Duodenal mucosa (tissue), 2 donors: ENCODE measurements around the gene DNHD1.
"Not testable (repeated sequence)": the region's sequence is repeated elsewhere in the genome, so short reads cannot be mapped to it uniquely, and the experiment has no call there.

Experiments
- H3K27ac ChIP-seq: one replicate; pipeline ENCODE4 v1.7.0; 2013; ENCODE audit warnings: low read depth, low read length
- H3K27me3 ChIP-seq, 2 donors: one replicate each; pipeline ENCODE4 v1.7.0; 2013; ENCODE audit warnings: low read length in 2 of 2, control low read depth in 1 of 2; ENCODE audit not compliant: insufficient read depth in 2 of 2, control insufficient read depth in 1 of 2
- H3K36me3 ChIP-seq, 2 donors: one replicate each; pipeline ENCODE4 v1.7.0; 2013; ENCODE audit warnings: low read length in 2 of 2, control low read depth in 1 of 2; ENCODE audit not compliant: insufficient read depth in 2 of 2, control insufficient read depth in 1 of 2
- H3K4me1 ChIP-seq, 2 donors: one replicate each; pipeline ENCODE4 v1.7.0; 2013; ENCODE audit warnings: low read length in 2 of 2, control low read depth in 1 of 2; ENCODE audit not compliant: insufficient read depth in 2 of 2, control insufficient read depth in 1 of 2
- H3K4me3 ChIP-seq, 2 donors: one replicate each; pipeline ENCODE4 v1.7.0; 2013; ENCODE audit warnings: low read length in 2 of 2, low read depth in 1 of 2
- H3K9ac ChIP-seq, 2 donors: one replicate each; pipeline ENCODE4 v1.7.0; 2013; ENCODE audit warnings: low read length in 2 of 2, low read depth in 1 of 2
- H3K9me3 ChIP-seq, 2 donors: one replicate each; pipeline ENCODE4 v1.7.0; 2013; ENCODE audit warnings: low read length in 2 of 2, control low read depth in 1 of 2; ENCODE audit not compliant: control insufficient read depth in 1 of 2

DNHD1 gene

GRCh38 chr11:6498121-6498520, 1.0 kb downstream of the DNHD1 start:
- Histone ChIP-seq H3K27me3 (no peaks in the 10 kb centered on the region), H3K4me3 (no peak overlapping the region), H3K4me1 (peaks cover 0 to 5% of the 10 kb centered on the region in 2 donors), H3K9ac (no peak overlapping the region), H3K9me3 (no peaks in the 10 kb centered on the region), H3K27ac (no peak overlapping the region), H3K36me3 (peaks cover 4 to 27% of the 10 kb centered on the region in 2 donors)

- H3K36me3 ChIP-seq, result peaks cover 4 to 28% of the 10 kb centered on the region in 2 donors
Measured at GRCh38 chr11:6498544-6498943, 1.5 kb downstream of the DNHD1 start.

GRCh38 chr11:6502382-6502781, 5.3 kb downstream of the DNHD1 start:
- H3K4me3 ChIP-seq, result no peak overlapping the region
- no peaks in the 10 kb centered on the region for H3K9me3 ChIP-seq
- peaks cover 4 to 27% of the 10 kb centered on the region in 2 donors for H3K36me3 ChIP-seq
- H3K4me1 ChIP-seq, result peaks cover 0 to 5% of the 10 kb centered on the region in 2 donors
- no peak overlapping the region for H3K9ac ChIP-seq
- no peaks in the 10 kb centered on the region for H3K27me3 ChIP-seq
- no peak overlapping the region for H3K27ac ChIP-seq

More at GRCh38 chr11:6498544-6498943, 1.5 kb downstream of the DNHD1 start:
- peaks cover 0 to 5% of the 10 kb centered on the region in 2 donors for H3K4me1 ChIP-seq
- no peak overlapping the region for H3K4me3 ChIP-seq
- no peak overlapping the region for H3K27ac ChIP-seq
- H3K9me3 ChIP-seq, result no peaks in the 10 kb centered on the region
- no peaks in the 10 kb centered on the region for H3K27me3 ChIP-seq
- H3K9ac ChIP-seq, result no peak overlapping the region

DNA sequence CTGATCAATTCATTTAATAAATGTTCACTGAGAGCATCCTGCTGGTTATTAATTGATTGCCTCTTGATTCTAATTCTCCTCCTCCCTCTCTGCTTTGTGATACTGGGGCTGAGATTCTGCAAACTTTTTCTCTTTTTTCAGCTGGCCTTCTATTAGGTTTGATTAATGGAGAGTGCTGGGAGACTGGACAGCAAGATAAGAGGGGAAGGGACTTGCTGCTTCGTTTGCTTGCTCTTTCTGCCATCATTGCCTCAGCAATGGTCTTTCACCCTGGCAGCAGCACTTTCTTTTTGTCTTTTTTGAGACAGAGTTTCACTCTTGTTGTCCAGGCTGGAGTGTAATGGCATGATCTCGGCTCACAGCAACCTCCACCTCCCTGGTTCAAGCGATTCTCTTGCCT, 7.1 kb downstream of the DNHD1 start:
- Histone ChIP-seq H3K4me1 (no peaks in the 10 kb centered on the region), H3K9ac (no peak overlapping the region), H3K9me3 (no peaks in the 10 kb centered on the region), H3K4me3 (no peak overlapping the region), H3K27me3 (no peaks in the 10 kb centered on the region), H3K36me3 (peaks cover 0 to 11% of the 10 kb centered on the region in 2 donors), H3K27ac (no peak overlapping the region)

DNA sequence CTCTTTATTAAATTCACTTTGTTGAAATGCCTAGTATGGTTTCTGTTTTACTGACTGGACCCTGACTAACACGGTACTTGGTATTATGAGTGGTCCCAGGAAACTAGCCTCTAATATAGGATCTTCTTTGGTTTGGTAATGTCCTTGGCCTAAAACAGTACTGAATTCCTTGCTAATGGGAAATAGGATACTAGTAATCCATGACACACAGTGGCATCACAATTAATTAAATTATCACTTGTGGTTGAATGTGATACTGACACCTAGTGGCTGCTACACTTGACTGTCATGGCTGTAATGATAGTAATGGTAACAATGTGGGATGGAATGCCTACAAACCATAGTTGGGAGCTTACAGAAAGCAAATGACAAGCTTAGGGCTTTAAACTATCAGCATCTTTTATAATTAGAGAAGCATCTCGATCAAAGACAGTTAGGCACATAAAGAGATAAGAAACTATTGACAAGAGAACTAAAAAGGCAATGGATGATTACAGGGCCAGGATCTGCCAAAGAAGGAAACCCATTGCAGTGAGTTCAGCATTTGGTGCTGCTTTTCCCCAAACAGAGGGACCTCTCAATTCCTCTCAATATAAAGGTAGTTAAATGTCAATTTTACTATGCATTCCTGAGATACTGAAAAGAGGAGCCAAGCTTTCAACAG, 8.6 kb downstream of the DNHD1 start:
- H3K27me3 ChIP-seq, result no peaks in the 10 kb centered on the region
- H3K9me3 ChIP-seq, result no peaks in the 10 kb centered on the region
- H3K4me3 ChIP-seq, result no peak overlapping the region
- no peaks in the 10 kb centered on the region for H3K4me1 ChIP-seq
- H3K36me3 ChIP-seq, result peaks cover 0 to 11% of the 10 kb centered on the region in 2 donors
- no peak overlapping the region for H3K9ac ChIP-seq
- H3K27ac ChIP-seq, result no peak overlapping the region

DNA sequence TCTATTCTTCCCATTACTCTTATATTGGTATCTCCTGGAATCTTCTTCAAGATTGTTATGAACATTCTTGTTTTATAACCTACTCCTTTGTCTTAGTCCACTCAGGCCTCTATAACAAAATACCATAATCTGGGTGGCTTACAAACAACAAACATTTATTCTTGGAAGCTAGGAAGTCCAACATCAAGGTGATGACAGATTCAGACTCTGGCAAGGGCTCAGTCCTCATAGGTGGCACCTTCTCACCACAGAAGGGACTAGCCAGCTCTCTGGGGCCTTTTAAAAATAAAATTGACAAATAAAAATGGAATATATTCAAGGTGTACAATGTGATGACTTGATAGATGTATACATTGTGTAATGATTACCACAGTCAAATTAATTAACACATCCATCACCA, 19.8 kb downstream of the DNHD1 start:
- H3K36me3 ChIP-seq, result peaks cover 5 to 21% of the 10 kb centered on the region in 2 donors
- H3K9ac ChIP-seq, result no peak overlapping the region
- no peak overlapping the region for H3K27ac ChIP-seq
- no peaks in the 10 kb centered on the region for H3K4me1 ChIP-seq
- H3K9me3 ChIP-seq, result no peaks in the 10 kb centered on the region
- H3K27me3 ChIP-seq, result no peaks in the 10 kb centered on the region
- no peak overlapping the region for H3K4me3 ChIP-seq

DNA sequence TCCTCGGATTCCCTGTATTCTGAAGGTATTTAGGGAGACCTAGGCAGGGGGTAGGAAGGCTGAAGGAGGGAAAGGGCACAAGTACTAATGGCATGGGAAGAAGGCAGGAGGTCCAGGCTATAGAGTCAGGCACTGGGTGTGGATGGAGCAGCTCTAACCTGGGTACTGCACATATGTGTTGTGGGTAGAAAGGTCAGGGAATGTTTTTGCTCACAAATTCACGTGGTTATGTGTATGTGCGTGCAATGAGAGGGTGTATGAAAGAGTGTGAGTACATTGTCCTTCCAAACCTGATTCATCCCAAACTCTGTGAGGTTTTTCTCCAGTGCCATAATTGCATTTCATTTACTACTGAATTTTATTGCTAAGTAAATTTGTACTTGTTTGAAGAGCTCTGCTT, 23.2 kb downstream of the DNHD1 start:
- Histone ChIP-seq H3K4me1 (no peaks in the 10 kb centered on the region), H3K27ac (no peak overlapping the region), H3K27me3 (no peaks in the 10 kb centered on the region), H3K4me3 (no peak overlapping the region), H3K36me3 (peaks cover 5 to 13% of the 10 kb centered on the region in 2 donors), H3K9me3 (no peaks in the 10 kb centered on the region), H3K9ac (no peak overlapping the region)

DNA sequence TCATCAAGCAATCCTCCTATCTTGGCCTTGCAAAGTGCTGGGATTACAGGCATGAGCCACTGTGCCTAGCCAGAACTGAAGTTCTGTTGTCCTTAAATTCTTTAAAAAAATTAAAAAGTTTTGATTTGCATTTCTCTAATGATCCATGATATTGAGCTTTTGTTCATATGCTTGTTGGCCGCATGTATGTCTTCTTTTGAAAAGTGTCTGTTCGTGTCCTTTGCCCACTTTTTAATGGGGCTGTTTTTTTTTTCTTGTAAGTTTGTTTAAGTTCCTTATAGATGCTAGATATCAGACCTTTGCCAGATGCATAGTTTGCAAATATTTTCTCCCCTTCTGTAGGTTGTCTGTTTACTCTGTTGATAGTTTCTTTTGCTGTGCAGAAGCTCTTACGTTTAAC, 24.9 kb downstream of the DNHD1 start:
- not testable (repeated sequence) for H3K9me3 ChIP-seq, H3K4me1 ChIP-seq, H3K4me3 ChIP-seq, H3K9ac ChIP-seq, H3K27me3 ChIP-seq, H3K27ac ChIP-seq
- H3K36me3 ChIP-seq, result peaks cover 5 to 13% of the 10 kb centered on the region in 2 donors

GRCh38 chr11:6523253-6523652, 26.2 kb downstream of the DNHD1 start:
- H3K27ac ChIP-seq, result no peak overlapping the region
- H3K36me3 ChIP-seq, result peaks cover 5 to 13% of the 10 kb centered on the region in 2 donors
- no peaks in the 10 kb centered on the region for H3K27me3 ChIP-seq
- H3K4me3 ChIP-seq, result no peak overlapping the region
- no peaks in the 10 kb centered on the region for H3K9me3 ChIP-seq
- no peaks in the 10 kb centered on the region for H3K4me1 ChIP-seq
- H3K9ac ChIP-seq, result no peak overlapping the region

DNA sequence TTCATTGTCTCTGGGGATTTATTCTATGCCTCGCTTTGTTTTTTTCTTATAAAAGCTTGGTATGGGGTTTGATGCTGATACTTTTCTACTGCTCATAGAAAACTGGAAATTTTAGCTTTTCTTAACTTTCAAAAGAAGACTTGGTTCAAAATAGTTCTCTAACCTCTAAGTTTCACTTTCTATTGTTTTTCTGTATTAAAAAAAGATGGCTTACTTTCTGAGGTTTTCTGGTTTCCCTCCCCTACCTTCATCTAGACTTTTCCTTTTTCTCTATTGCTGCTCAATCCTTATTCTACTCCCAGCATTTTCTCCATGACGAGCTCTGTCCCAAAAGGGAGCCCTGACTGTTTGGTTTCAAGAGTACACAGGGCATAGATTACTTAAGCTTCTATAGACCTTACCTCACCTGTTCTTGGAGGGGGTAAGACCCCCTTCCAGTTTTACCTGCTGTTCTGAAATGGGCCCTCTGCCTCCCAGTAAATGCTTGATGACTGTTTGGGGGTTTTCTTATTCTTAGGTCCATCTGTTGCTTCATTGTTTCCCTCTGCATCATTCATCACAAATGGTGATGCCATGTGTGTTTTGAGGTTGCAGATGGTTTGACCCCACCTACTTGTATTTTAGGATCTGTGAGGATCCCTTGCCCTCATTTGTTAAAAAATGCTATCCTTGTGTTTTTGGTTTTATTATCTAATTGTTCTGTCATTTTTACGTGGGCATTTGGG, 29.5 kb downstream of the DNHD1 start:
- Histone ChIP-seq H3K27ac (no peak overlapping the region), H3K9me3 (no peaks in the 10 kb centered on the region), H3K36me3 (peaks cover 7% of the 10 kb centered on the region in 2 donors), H3K27me3 (no peaks in the 10 kb centered on the region), H3K4me3 (no peak overlapping the region), H3K9ac (no peak overlapping the region), H3K4me1 (no peaks in the 10 kb centered on the region)
